Glomerular visceral epithelial cell (primary cell): ENCODE results near the gene MANEAL.

Source experiments
- DNase-seq: peaks from one replicate; pipeline ENCODE4 v3.0.0-alpha.2; 2016; ENCODE audit errors: extremely low spot score

The MANEAL gene

DNA sequence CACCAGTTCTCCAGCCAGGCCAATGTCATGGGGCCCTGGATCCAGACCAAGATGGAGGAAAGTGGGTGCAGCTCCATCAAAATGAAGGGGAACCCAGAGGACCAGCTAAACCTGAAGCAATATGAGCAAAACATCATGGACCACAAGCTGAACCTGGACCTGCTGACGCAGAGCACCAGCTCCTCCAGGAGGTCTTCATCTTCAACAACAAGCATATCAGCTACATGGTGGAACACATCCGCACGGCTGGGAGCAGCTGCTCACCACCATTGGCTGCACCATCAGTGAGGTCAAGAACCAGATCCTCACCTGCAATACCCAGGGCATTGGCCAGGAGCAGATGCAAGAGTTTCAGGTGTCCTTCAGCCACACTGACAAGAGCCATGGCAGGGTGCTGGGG, 15.0 kb upstream of the MANEAL start:
- DNase-seq, result no peak

DNA sequence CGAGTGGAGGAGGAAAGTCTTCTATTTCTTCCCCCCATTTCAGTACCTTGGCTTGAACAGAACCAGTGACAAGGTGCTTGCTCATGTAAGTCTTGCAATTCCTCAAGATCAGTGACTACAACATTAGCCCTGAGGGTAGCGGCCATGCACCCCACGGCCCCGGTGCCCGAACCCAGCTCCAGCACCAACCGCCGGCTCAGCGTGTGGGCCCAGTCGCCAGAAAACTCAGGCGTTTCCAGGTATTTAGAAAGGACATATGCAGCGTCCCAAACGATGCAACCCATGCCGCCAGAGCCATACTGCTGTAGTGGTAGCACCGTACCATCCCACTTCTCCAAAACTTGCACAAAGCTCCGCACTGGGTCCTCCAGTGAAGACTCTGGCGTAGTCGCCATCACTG, 11.2 kb upstream of the MANEAL start:
- no peak for DNase-seq

- DNase-seq, result no peak
Observed at GRCh38 chr1:37792943-37793686, 532 bp upstream of the MANEAL start.

DNA sequence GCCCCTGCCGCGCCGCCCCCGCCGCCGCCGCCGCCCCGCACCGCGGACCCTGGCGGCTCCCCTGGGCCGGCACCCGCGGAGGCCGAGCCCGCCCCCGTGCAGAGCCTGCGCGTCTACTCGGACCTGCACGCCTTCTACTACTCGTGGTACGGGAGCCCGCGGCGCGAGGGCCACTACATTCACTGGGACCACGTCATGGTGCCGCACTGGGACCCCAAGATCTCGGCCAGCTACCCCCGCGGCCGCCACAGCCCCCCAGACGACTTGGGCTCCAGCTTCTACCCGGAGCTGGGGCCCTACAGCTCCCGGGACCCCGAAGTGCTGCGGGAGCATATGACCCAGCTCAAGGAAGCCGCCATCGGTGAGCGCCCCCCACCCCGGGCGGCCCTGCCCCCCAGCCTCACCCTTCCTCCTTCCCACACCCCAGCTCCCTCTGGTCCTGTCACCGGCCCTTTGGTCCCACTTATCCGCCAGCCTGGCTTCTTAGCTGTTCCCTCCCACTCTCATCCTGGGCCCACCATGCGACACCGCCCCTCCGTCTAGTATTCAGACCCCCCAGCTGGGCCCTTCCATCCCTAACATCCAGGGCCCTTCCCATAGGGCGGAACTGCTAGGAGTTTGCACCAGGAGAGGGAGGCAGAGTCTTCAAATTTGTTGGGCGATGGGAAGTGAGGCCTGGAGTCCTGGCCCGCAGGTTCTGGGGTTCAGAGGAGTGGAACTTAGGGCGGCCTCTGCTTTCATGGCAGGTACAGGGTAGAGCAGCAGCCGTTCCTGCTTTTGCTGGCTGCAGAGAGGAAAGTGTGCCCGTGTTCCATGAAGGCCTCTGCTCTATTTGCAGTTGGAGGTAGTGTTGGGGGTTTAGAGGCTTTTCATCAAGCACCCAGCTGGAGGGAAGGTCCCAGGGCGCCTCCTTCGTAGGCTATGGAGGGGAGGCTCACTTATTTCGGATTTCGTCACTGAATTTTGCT, 1.0 kb downstream of the MANEAL start:
- DNase-seq, result no peak

GRCh38 chr1:37795340-37796125, 1.9 kb downstream of the MANEAL start:
- DNase-seq, result peak; percentile 15

- peak; percentile 36 for DNase-seq
Observed at GRCh38 chr1:37797750-37798345, 4.2 kb downstream of the MANEAL start.

DNA sequence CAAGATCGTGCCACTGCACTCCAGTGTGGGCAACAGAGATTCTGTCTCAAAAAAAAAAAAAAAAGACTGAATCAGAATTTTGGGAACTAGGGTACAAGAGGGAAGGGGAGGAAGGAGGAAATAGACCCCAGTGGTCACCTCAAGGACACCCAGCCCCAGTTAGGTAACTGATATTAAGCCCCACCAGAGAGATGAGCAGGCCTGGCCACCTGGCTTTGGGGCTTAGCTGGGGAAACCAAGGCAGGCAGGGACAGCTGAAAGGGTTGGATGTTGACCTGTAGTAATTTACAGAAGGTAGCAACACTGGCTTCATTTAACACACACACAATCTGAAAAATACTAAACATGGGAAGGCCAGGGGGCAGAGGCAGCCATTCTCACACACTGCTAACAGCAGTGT, 8.8 kb downstream of the MANEAL start:
- DNase-seq, result no peak

DNA sequence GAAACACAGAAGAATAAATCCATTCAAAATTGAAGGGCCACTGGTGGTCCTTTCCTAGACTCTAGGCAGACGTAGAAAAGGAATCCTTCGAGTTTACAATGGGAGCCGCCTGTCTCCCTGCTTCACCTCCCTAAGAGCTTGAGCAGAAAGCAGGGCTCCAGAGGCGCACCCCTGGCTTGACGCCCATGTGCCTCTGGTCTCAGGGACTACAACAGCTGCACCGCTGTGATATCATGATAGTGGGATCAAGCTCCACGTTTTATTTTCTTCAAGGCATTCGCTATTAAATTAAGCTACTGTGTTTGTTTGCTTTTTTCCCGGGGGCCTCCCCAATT, 13.5 kb downstream of the MANEAL start:
- peak; percentile 4 for DNase-seq

- peak; percentile 91 for DNase-seq
Observed at GRCh38 chr1:37807555-37808368, 14.1 kb downstream of the MANEAL start, which contains the start of the genes C1orf122 and YRDC. TSS of gene C1orf122 (plus strand) at chr1:37807790. CDS start at chr1:37808405, 615 bp downstream. TSS of gene YRDC (minus strand) at chr1:37808208. CDS start at chr1:37808180, 28 bp downstream.

DNA sequence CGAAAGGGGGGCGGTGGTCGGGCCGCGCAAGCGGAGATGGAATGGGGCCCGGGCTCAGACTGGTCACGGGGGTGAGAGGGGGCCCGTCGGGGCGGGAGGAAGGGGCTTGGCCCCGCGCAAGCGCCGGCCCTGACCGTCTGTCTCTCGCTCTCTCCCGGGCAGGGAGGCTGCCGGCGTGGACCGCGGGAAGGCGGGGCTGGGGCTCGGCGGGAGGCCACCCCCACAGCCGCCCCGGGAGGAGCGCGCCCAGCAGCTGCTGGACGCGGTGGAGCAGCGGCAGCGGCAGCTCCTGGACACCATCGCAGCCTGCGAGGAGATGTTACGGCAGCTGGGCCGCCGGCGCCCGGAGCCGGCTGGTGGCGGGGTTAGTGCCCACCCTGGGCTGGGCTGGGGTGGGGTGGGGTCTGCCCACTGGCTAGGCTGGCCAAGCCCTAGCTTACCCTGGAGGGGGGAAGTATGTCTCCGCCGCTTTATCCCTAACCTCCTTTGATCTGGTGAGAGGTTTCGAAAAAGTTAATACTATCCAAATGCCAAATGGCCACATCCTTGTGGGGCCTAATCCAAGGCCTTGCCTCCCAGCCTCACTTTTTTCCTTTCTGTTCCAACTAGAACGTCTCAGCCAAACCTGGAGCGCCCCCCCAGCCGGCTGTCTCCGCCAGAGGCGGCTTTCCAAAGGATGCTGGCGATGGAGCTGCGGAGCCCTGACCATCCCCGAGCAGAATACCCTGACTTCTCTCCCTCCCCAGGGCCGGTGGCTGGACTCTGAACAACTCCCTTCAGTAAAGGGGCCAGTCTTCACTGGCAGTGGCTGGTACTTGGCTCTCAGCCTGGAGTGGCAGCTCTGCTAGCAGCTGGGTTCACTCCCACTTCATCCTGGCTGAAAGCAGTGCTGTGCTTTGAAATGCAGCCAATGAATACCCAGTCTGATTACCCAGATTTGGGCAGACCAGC, 15.0 kb downstream of the MANEAL start:
- peak; percentile 79 for DNase-seq

GRCh38 chr1:37809942-37810341, 16.3 kb downstream of the MANEAL start:
- DNase-seq, result no peak

GRCh38 chr1:37811027-37811655, 17.5 kb downstream of the MANEAL start:
- DNase-seq, result peak; percentile 67

- no peak for DNase-seq
Observed at GRCh38 chr1:37813529-37814145, 20.0 kb downstream of the MANEAL start.

DNA sequence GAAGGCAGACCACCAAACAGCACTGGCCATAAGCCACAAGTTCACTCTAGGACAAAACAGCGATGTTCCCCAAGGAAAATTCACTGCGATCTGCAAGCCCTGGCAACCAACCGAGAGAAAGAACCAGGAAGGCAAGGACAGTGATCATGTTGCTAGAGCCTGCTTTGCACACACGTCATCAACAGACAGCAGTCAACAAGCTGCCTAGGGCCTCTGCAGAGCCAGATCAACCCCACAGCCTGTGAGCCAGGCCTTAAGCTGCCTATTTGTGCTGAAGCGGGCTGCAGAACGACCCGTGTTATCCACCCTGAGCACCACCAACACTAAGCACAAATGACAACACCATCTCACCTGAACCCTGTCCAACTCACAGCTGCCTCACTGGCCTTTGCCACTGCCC, 20.6 kb downstream of the MANEAL start:
- no peak for DNase-seq

- DNase-seq, result no peak
Observed at GRCh38 chr1:37817481-37817880, 23.8 kb downstream of the MANEAL start.

- no peak for DNase-seq
Observed at GRCh38 chr1:37821481-37821880, 27.8 kb downstream of the MANEAL start.

DNA sequence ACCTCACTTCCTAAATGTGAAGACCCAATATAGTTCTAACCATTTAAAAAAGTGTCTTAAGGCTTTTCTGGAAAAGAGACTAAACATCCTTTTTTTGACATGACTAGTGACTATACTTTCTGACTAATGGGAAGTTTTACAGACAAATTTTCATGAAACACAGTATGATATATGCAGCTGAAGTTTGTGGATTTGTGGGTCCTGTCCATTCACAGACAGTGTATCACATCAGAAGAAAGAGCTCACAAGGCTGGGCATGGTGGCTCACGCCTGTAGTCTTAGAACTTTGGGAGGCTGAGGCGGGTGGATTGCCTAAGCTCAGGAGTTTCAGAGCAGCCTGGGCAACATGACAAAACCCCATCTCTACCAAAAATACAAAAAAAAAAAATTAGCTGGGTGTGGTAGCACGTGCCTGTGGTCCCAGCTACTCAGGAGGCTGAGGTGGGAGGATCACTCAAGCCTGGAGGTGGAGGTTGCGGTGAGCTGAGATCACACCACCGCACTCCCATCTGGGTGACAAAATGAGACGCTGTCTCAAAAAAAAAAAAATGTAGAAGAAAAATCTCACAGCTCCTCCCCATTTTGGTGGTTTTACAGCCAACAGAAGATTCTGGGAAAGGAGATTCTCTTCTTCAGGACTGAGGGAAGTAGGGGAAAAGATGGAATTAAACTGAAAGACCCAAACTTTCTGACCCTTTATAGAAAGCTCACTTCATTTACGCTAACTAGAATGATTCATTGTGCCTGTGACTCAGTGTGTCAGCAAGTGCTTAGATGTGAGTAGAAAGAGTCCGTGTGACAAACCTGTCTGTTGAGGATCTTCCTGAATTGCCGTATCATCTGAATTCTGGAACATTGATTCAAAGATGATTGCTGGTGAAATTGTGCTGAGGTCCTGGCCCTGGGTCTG, 29.5 kb downstream of the MANEAL start:
- DNase-seq, result no peak

DNA sequence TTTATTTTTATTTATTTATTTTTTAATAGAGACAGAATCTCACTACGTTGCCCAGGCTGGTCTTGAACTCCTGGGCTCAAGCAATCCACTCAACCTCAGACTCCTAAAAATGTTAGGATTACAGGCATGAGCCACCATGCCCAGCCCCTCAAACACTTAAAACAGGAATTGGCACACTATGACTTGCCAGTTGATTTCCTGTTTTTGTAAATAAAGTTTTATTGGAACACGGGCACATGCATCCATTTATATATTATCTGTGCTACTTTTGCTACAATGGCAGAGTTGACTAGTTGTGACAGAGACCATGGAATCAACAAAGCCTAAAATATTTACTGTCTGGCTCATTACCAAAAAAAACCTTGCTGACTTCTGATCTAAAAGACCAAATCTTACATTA, 30.4 kb downstream of the MANEAL start:
- DNase-seq, result no peak
